GM23338 (cell line): ENCODE data around the gene KAT6B.

ENCODE experiments used
- EZH2 ChIP-seq: fragments of 200-600 bp; sonication (generic); IDR thresholded peaks from one replicate; pipeline ENCODE4 v1.8.0; 2017; ENCODE audit warnings: antibody characterized with exemption, mild to moderate bottlenecking, low read depth; ENCODE audit not compliant: unreplicated experiment
- JUNB ChIP-seq: IDR thresholded peaks from one replicate; pipeline ENCODE4 v1.6.1; 2016; ENCODE audit warnings: antibody characterized with exemption; ENCODE audit not compliant: unreplicated experiment
- POLR2AphosphoS5 ChIP-seq: IDR thresholded peaks from 2 replicates; pipeline ENCODE4 v1.6.1; 2016; ENCODE audit warnings: antibody characterized with exemption, low read depth
- TF ChIP-seq, protein P1 (sequence below), 2 experiments: fragments of 200-600 bp in 1 of 2; sonication (generic) in 1 of 2; conservative IDR thresholded peaks; 2 replicates each; pipeline versions ENCODE4 v1.5.1 to v1.6.1; 2016 to 2017; ENCODE audit warnings: antibody characterized with exemption in 2 of 2, low read depth in 2 of 2, mild to moderate bottlenecking in 2 of 2, moderate library complexity in 1 of 2
- TF ChIP-seq, protein P2 (sequence below): IDR thresholded peaks from one replicate; pipeline ENCODE4 v1.6.1; 2018; ENCODE audit warnings: antibody characterized with exemption; ENCODE audit not compliant: unreplicated experiment

DNA sequence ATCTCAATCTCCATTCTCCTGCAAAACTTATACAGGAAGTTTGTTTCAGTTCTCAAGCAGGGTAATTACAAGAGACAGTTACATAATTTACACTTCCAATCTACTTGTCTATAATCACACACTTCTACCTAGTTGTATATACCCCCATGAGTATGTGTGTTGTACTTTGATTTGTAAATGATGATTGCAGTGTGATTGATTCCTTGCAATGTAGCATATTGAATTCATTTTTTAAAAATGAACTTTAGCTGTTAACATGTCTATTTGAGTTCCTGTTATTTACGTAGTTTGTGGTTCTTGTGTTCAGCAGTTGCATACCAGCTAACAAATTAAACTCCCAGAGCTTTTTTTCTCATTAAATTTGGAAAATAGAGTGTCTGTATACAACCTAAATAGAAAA, 182.6 kb downstream of the KAT6B start:
- TF ChIP-seq, protein P1, sequence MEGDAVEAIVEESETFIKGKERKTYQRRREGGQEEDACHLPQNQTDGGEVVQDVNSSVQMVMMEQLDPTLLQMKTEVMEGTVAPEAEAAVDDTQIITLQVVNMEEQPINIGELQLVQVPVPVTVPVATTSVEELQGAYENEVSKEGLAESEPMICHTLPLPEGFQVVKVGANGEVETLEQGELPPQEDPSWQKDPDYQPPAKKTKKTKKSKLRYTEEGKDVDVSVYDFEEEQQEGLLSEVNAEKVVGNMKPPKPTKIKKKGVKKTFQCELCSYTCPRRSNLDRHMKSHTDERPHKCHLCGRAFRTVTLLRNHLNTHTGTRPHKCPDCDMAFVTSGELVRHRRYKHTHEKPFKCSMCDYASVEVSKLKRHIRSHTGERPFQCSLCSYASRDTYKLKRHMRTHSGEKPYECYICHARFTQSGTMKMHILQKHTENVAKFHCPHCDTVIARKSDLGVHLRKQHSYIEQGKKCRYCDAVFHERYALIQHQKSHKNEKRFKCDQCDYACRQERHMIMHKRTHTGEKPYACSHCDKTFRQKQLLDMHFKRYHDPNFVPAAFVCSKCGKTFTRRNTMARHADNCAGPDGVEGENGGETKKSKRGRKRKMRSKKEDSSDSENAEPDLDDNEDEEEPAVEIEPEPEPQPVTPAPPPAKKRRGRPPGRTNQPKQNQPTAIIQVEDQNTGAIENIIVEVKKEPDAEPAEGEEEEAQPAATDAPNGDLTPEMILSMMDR (conservative IDR thresholded peaks at IDR 0.05; ENCODE audit: low read depth in 2 of 2): no peak
- TF ChIP-seq, protein P2, sequence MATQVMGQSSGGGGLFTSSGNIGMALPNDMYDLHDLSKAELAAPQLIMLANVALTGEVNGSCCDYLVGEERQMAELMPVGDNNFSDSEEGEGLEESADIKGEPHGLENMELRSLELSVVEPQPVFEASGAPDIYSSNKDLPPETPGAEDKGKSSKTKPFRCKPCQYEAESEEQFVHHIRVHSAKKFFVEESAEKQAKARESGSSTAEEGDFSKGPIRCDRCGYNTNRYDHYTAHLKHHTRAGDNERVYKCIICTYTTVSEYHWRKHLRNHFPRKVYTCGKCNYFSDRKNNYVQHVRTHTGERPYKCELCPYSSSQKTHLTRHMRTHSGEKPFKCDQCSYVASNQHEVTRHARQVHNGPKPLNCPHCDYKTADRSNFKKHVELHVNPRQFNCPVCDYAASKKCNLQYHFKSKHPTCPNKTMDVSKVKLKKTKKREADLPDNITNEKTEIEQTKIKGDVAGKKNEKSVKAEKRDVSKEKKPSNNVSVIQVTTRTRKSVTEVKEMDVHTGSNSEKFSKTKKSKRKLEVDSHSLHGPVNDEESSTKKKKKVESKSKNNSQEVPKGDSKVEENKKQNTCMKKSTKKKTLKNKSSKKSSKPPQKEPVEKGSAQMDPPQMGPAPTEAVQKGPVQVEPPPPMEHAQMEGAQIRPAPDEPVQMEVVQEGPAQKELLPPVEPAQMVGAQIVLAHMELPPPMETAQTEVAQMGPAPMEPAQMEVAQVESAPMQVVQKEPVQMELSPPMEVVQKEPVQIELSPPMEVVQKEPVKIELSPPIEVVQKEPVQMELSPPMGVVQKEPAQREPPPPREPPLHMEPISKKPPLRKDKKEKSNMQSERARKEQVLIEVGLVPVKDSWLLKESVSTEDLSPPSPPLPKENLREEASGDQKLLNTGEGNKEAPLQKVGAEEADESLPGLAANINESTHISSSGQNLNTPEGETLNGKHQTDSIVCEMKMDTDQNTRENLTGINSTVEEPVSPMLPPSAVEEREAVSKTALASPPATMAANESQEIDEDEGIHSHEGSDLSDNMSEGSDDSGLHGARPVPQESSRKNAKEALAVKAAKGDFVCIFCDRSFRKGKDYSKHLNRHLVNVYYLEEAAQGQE: no peak
- TF ChIP-seq POLR2AphosphoS5 (no peak), JUNB (no peak), EZH2 (no peak)
